ENCODE data around the gene FRK. TPM values are rescaled to one million over a fixed set of nuclear protein-coding genes. Genes with fewer than 3 reads are reported as not detected.
"Not testable (repeated sequence)": the region's sequence is repeated elsewhere in the genome, so short reads cannot be mapped to it uniquely, and the experiment has no call there.

The FRK gene
- total RNA-seq, 2 experiments from 2014 or later: 0.04 to 0.07 TPM

DNA sequence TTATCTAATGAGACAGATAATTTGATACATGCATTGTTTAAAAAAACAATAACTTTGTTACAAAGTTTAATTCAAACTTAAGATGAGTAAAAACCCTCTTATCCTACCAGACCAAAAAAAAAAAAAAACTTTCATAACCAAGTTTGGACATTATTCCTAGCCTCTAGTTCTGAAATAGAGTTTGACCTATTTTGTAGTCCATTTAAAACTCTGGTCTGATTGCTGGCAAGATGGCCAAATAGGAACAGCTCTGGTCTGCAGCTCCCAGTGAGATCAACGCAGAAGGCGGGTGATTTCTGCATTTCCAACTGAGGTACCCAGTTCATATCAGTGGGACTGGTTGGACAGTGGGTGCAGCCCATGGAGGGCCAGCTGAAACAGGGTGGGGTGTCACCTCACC is 125.9 kb downstream of the FRK start:
- no peak for ATAC-seq
- H3K36me3 Mint-ChIP-seq (ENCODE audit: low read depth): no peaks in the 10 kb centered on the region
- H3K4me3 Mint-ChIP-seq: no peak overlapping the region
- H3K4me1 Mint-ChIP-seq (ENCODE audit: low read depth): no peaks in the 10 kb centered on the region
- peaks cover 9% of the 10 kb centered on the region for H3K9me3 Mint-ChIP-seq
- peaks cover 1% of the 10 kb centered on the region for H3K27me3 Mint-ChIP-seq
- no peak overlapping the region for H3K27ac Mint-ChIP-seq
- ChIA-PET POLR2A (no interaction called here), CTCF (no interaction called here)
- intact Hi-C loops (cut with micrococcal nuclease): no loop called here
- TF ChIP-seq, protein P1, sequence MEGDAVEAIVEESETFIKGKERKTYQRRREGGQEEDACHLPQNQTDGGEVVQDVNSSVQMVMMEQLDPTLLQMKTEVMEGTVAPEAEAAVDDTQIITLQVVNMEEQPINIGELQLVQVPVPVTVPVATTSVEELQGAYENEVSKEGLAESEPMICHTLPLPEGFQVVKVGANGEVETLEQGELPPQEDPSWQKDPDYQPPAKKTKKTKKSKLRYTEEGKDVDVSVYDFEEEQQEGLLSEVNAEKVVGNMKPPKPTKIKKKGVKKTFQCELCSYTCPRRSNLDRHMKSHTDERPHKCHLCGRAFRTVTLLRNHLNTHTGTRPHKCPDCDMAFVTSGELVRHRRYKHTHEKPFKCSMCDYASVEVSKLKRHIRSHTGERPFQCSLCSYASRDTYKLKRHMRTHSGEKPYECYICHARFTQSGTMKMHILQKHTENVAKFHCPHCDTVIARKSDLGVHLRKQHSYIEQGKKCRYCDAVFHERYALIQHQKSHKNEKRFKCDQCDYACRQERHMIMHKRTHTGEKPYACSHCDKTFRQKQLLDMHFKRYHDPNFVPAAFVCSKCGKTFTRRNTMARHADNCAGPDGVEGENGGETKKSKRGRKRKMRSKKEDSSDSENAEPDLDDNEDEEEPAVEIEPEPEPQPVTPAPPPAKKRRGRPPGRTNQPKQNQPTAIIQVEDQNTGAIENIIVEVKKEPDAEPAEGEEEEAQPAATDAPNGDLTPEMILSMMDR (IDR thresholded peaks at IDR 0.05): no peak
- no peak for DNase-seq

DNA sequence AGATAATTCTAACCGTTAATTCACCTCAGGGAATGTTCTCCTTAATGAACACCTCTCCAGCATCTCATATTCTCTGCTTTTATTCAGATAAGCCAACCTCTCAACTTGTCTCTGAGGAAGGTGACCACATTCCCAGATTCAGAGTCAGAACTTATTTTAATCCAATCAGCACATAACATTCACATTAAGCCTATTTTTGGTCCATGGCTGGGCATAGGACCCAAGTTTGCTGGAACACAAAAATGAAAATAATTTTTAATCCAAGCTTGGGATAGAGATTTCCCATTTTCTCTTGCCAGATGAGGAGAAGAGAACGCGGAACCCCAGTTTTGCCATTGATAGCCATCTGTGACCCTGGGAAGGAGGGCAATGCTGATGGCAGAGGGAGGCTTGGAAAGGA is 126.5 kb downstream of the FRK start:
- TF ChIP-seq, protein P1 (IDR thresholded peaks at IDR 0.05): no peak
- ChIA-PET CTCF (no interaction called here), POLR2A (no interaction called here)
- intact Hi-C loops (cut with micrococcal nuclease): no loop called here
- DNase-seq (no peak), ATAC-seq (no peak)
- no peaks in the 10 kb centered on the region for H3K36me3 Mint-ChIP-seq (ENCODE audit: low read depth)
- peaks cover 2% of the 10 kb centered on the region for H3K9me3 Mint-ChIP-seq
- H3K4me3 Mint-ChIP-seq: no peak overlapping the region
- H3K27me3 Mint-ChIP-seq: peaks cover 1% of the 10 kb centered on the region
- no peak overlapping the region for H3K27ac Mint-ChIP-seq
- no peaks in the 10 kb centered on the region for H3K4me1 Mint-ChIP-seq (ENCODE audit: low read depth)

DNA sequence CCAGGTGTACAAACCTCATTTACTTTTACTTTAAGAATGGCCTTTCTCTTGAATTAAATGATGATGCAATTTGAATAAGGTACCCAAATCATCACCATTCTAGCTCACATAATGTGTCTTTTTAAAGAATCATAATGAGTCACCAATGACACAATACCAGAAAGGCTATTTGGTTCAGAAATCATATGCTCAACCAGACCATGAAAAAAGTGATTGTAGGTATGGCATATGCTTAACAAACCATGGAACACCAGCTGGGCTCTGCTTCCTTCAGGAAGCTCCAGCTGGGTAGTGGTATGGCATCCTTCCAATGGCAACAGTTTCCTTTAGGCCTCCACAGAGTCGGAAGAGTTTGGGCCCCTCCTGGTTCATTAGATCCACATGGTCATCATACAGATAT is 128.2 kb downstream of the FRK start:
- no peak for DNase-seq
- intact Hi-C loops (cut with micrococcal nuclease): no loop called here
- no peak overlapping the region for H3K4me3 Mint-ChIP-seq
- H3K27ac Mint-ChIP-seq: no peak overlapping the region
- H3K36me3 Mint-ChIP-seq (ENCODE audit: low read depth): no peaks in the 10 kb centered on the region
- ATAC-seq: no peak
- no peaks in the 10 kb centered on the region for H3K9me3 Mint-ChIP-seq
- ChIA-PET CTCF (no interaction called here), POLR2A (no interaction called here)
- peaks cover 1% of the 10 kb centered on the region for H3K27me3 Mint-ChIP-seq
- H3K4me1 Mint-ChIP-seq (ENCODE audit: low read depth): no peaks in the 10 kb centered on the region
- TF ChIP-seq, protein P1 (IDR thresholded peaks at IDR 0.05): no peak

DNA sequence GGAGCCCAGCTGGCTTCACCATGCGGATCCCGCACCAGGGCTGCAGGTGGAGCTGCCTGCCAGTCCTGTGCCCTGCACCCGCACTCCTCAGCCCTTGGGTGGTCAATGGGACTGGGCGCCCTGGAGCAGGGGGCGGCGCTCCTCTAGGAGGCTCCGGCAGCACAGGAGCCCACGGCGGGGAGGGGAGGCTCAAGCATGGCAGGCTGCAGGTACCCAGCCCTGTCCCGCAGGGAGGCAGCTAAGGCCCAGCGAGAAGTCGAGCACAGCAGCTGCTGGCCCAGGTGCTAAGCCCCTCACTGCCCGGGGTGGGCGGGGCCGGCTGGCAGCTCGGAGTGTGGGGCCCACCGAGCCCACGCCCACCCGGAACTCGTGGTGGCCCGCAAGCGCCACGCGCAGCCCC is 132.7 kb downstream of the FRK start:
- DNase-seq; H3K27me3 Mint-ChIP-seq; H3K27ac Mint-ChIP-seq; H3K4me1 Mint-ChIP-seq (ENCODE audit: low read depth); H3K9me3 Mint-ChIP-seq; H3K4me3 Mint-ChIP-seq; CTCF ChIA-PET; POLR2A ChIA-PET; intact Hi-C loops (cut with micrococcal nuclease); H3K36me3 Mint-ChIP-seq (ENCODE audit: low read depth); ATAC-seq: not testable (repeated sequence)

DNA sequence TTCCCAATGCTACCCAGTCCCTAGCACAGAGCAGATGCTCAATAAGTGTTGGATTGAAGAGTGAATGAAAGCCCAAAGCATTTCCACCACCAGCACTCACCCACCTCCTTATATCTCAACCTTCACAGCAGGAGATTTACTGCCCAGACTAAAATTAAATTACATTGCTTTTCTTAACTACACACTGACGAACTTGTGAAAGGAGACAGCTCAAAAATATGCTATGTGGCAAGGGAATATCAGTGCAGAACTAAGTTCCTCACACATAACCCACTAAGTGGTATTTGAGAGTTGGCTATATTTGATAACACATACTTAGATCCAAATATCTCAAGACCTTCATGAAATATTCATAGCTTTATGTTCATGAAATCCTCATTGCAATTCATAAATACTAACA is 137.7 kb downstream of the FRK start:
- no peak for DNase-seq
- no peak for ATAC-seq
- H3K4me1 Mint-ChIP-seq (ENCODE audit: low read depth): no peaks in the 10 kb centered on the region
- ChIA-PET CTCF (no interaction called here), POLR2A (no interaction called here)
- no peaks in the 10 kb centered on the region for H3K36me3 Mint-ChIP-seq (ENCODE audit: low read depth)
- no peaks in the 10 kb centered on the region for H3K9me3 Mint-ChIP-seq
- TF ChIP-seq, protein P1 (IDR thresholded peaks at IDR 0.05): no peak
- no peak overlapping the region for H3K4me3 Mint-ChIP-seq
- no peaks in the 10 kb centered on the region for H3K27me3 Mint-ChIP-seq
- H3K27ac Mint-ChIP-seq: no peak overlapping the region
- intact Hi-C loops (cut with micrococcal nuclease): no loop called here

DNA sequence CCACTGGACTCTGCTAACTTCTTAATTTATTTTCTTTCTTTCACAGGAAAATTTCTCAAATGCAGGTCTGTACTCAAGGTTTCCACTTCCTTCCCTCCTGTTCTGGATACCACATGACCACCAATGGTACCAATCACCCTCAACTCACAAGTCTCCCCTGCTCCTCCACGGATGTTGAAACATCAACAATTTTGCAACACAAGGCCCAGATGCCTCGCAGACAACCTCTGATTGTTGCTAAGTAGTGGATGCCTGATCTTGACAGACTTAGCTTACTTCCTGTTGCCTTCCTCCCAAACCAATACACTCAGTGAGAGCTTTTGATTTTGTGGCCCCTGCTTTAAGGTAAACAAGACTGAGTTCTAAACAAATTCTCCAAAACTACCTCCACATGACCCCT is 146.6 kb downstream of the FRK start:
- H3K27ac Mint-ChIP-seq: no peak overlapping the region
- ATAC-seq: no peak
- H3K27me3 Mint-ChIP-seq: peaks cover 7% of the 10 kb centered on the region
- no peaks in the 10 kb centered on the region for H3K9me3 Mint-ChIP-seq
- ChIA-PET CTCF (no interaction called here), POLR2A (no interaction called here)
- H3K4me3 Mint-ChIP-seq: no peak overlapping the region
- H3K4me1 Mint-ChIP-seq (ENCODE audit: low read depth): no peaks in the 10 kb centered on the region
- TF ChIP-seq, protein P1 (IDR thresholded peaks at IDR 0.05): no peak
- H3K36me3 Mint-ChIP-seq (ENCODE audit: low read depth): no peaks in the 10 kb centered on the region
- intact Hi-C loops (cut with micrococcal nuclease): no loop called here
- DNase-seq: no peak

Data from activated CD8-positive, alpha-beta T cell treated with anti-CD3 and anti-CD28 coated beads for 36 hours (primary cell).